MCF 10A (cell line): ENCODE measurements around the gene CA11. TPM values are rescaled to one million over a fixed set of nuclear protein-coding genes. Genes with fewer than 3 reads are reported as not detected.

Source experiments
- BruUV-seq: library from RNA; stranded (reverse); fragments of 400-500 nt; replicated peaks from 2 replicates; lab custom pipeline; 2021; lab: Mats Ljungman, UMichigan
- CTCF ChIA-PET: fragments of 300-600 bp; sonication (Branson Sonifier 250); formaldehyde crosslinking; extraction: SDS; loops from one replicate; lab custom pipeline; 2021; ENCODE audit warnings: antibody characterized with exemption, inconsistent platforms; lab: Yijun Ruan, JAX
- POLR2A ChIA-PET: fragments of 300-600, 350-650 bp; sonication (Branson Sonifier 250); formaldehyde crosslinking; extraction: SDS; loops from one replicate; lab custom pipeline; 2020; ENCODE audit warnings: antibody characterized with exemption, inconsistent platforms; lab: Yijun Ruan, JAX
- DNase-seq: peaks from one replicate; pipeline ENCODE4 v3.0.0-alpha.2; 2018; ENCODE audit not compliant: unreplicated experiment
- H3K27ac Mint-ChIP-seq: one replicate; pipeline ENCODE4 v1.8.0; 2022; ENCODE audit warnings: mild to moderate bottlenecking, low read depth, mixed read lengths; ENCODE audit not compliant: unreplicated experiment
- H3K27me3 Mint-ChIP-seq: one replicate; pipeline ENCODE4 v1.8.0; 2022; ENCODE audit warnings: mixed read lengths; ENCODE audit not compliant: insufficient read depth, unreplicated experiment
- H3K36me3 Mint-ChIP-seq: one replicate; pipeline ENCODE4 v1.8.0; 2022; ENCODE audit warnings: mild to moderate bottlenecking, moderate library complexity, mixed read lengths; ENCODE audit not compliant: insufficient read depth, unreplicated experiment
- H3K4me1 Mint-ChIP-seq: one replicate; pipeline ENCODE4 v1.8.0; 2022; ENCODE audit warnings: mixed read lengths; ENCODE audit not compliant: insufficient read depth, unreplicated experiment
- H3K4me3 Mint-ChIP-seq: one replicate; pipeline ENCODE4 v1.8.0; 2022; ENCODE audit warnings: mild to moderate bottlenecking, moderate library complexity, mixed read lengths; ENCODE audit not compliant: unreplicated experiment
- H3K9me3 Mint-ChIP-seq: one replicate; pipeline ENCODE4 v1.8.0; 2022; ENCODE audit warnings: mixed read lengths; ENCODE audit not compliant: unreplicated experiment
- CTCF ChIP-seq: fragments of 200-600 bp; IDR thresholded peaks from one replicate; pipeline ENCODE4 v1.8.0; 2022; ENCODE audit warnings: antibody characterized with exemption, mild to moderate bottlenecking; ENCODE audit not compliant: unreplicated experiment
- intact Hi-C: fragments of 100-400 bp; cut with micrococcal nuclease; formaldehyde crosslinking; loops from 2 replicates; pipeline ENCODE4 v1.14.1; 2022
- total RNA-seq: library from RNA; stranded (reverse); gene quantifications from 2 replicates; pipeline ENCODE4 v1.2.3, GENCODE V29; 2022

CA11 gene
- total RNA-seq, 1 experiment from 2014 or later, result 2.9 TPM

DNA sequence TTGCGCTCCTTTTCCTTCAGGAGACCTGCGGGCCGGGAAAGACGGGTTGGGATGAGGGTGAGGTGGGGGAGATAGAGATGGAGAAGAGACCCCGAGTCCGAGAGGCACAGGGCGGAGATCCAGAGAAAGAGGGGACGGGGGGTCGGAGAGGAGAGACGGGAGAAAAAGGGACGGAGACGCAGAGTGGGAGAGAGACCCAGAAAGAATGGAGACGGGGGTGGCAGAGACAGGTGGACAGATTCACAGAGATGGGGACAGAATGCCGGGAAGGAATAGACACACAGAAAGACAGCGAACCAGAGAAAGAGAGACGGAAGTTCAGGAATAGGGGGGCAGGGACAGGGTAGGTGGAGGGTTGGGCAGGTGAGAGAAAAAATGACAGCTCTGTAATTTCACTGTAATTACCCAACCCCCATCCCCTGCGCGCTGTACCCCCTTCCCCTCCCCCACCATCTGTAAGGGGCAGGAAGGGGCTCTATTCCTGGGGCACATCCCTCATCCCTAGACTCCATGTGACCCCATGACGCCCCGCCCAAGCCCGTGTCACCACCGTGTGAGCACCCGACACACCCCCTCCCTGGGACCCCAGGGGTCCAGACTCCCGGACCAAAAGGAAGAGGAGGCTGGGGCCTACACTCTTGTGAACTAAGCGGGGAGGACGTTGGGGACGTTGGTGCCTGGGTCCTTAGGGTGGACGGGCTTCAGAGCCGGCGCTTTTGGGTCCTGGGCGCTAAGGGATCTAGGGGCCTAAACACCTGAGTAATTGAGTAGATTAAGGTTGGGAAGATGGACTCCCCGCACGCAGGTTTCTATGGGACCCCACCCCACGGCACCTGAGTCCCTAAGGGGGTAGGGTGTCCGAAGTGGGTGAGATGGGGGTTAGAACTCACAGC, 9.8 kb downstream of the CA11 start:
- H3K36me3 Mint-ChIP-seq, result peaks cover 7% of the 10 kb centered on the region
- no peak for DNase-seq
- peaks cover 26% of the 10 kb centered on the region for H3K4me1 Mint-ChIP-seq
- BruUV-seq, result no TSS peak
- intact Hi-C loops, result loop anchor here (2.0 kb wide), 1 partner anchor 17 kb away; the partner anchor contains the start of genes RPL18 and SPHK2
- H3K27me3 Mint-ChIP-seq, result no peaks in the 10 kb centered on the region
- H3K9me3 Mint-ChIP-seq, result no peaks in the 10 kb centered on the region
- H3K4me3 Mint-ChIP-seq, result peak overlapping the region; percentile 91
- POLR2A ChIA-PET, result interaction anchor here (0.9 to 2.7 kb wide), 4 partner anchors 10 to 143 kb away, joined by 3 to 37 read pairs (median 12); partner anchors contain the start of genes CA11, RPL18 and SPHK2
- H3K27ac Mint-ChIP-seq, result peak overlapping the region; percentile 87
- CTCF ChIA-PET, result no interaction called here
- no peak for TF ChIP-seq CTCF

DNA sequence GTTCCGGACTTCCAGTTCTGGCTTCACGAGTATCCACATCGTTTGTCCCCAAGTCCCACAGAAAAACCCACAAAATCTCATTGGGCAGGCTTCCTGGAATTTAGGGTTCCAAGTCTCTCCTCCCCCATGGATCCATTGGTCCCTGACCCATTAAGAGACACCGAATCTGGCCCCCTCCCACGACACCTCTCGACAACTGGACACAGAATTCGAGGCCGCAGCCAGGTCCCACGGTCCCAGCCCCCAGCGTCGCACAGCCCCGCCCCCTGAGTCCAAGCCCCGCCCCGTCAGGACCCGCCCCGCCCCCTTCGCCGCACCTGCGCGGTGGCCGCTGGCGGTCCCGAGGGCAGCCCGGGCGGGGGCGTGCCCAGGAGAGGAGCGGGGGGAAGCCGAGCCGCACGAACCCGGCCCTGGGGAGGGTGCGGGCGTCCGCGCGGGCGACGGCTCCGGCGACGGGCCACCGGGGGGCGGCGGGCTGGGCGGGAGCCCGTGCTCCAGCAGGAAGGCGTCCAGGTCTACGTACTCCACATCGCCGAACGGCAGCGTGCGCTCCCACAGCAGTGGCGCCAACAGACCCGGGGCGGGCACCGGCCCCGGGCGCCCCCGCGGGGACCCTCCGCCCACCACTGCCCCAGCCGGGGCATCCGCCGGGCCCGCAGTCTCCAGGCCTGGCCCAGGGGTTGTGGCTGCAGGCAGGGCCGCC, 10.6 kb downstream of the CA11 start:
- H3K4me1 Mint-ChIP-seq, result peaks cover 26% of the 10 kb centered on the region
- no peaks in the 10 kb centered on the region for H3K27me3 Mint-ChIP-seq
- DNase-seq, result peak; percentile 61
- H3K9me3 Mint-ChIP-seq, result no peaks in the 10 kb centered on the region
- H3K27ac Mint-ChIP-seq, result peak overlapping the region; percentile 87
- peak overlapping the region; percentile 91 for H3K4me3 Mint-ChIP-seq
- no TSS peak for BruUV-seq
- intact Hi-C loops, result loop anchor here (2.0 kb wide), 1 partner anchor 17 kb away; the partner anchor contains the start of genes RPL18 and SPHK2
- ChIA-PET POLR2A (interaction anchor here (0.5 to 5.4 kb wide), 6 partner anchors 12 to 313 kb away, joined by 3 to 108 read pairs (median 12); partner anchors contain the start of genes FAM83E, RPL18 and SPHK2), CTCF (no interaction called here)
- H3K36me3 Mint-ChIP-seq, result peaks cover 7% of the 10 kb centered on the region
- no peak for TF ChIP-seq CTCF

- TF ChIP-seq CTCF, result no peak
- H3K27ac Mint-ChIP-seq, result peak overlapping the region; percentile 87
- intact Hi-C loops, result loop anchor here (2.0 kb wide), 1 partner anchor 16 kb away; the partner anchor contains the start of genes RPL18 and SPHK2
- ChIA-PET CTCF (interaction anchor here (0.6 to 2.1 kb wide), 4 partner anchors 46 to 243 kb away, joined by 3 to 9 read pairs (median 5); no protein-coding TSS in a partner anchor), POLR2A (interaction anchor here (0.5 to 5.4 kb wide), 16 partner anchors 10 to 1031 kb away, joined by 3 to 108 read pairs (median 3); partner anchors contain the start of genes BCL2L12, CA11, FAM83E and GYS1)
- no peaks in the 10 kb centered on the region for H3K9me3 Mint-ChIP-seq
- peak overlapping the region; percentile 91 for H3K4me3 Mint-ChIP-seq
- BruUV-seq, result no TSS peak
- peaks cover 26% of the 10 kb centered on the region for H3K4me1 Mint-ChIP-seq
- H3K27me3 Mint-ChIP-seq, result no peaks in the 10 kb centered on the region
- peak; percentile 97 for DNase-seq
- peaks cover 11% of the 10 kb centered on the region for H3K36me3 Mint-ChIP-seq
These were observed 11.3 kb downstream of the CA11 start for GRCh38 chr19:48634424-48635262.
